Measurements from ENCODE around the gene QRICH1. TPM values are rescaled to one million over a fixed set of nuclear protein-coding genes. Genes with fewer than 3 reads are reported as not detected.

QRICH1 gene
- total RNA-seq, 1 experiment from 2014 or later, result 74.4 TPM

GRCh38 chr3:49035281-49035680, 58.6 kb downstream of the QRICH1 start:
- no peak for DNase-seq (ENCODE audit: low spot score)

GRCh38 chr3:49034650-49035049, 59.2 kb downstream of the QRICH1 start:
- no peak for DNase-seq (ENCODE audit: low spot score)

GRCh38 chr3:49032646-49033304, 61.1 kb downstream of the QRICH1 start:
- DNase-seq (ENCODE audit: low spot score), result no peak

GRCh38 chr3:49030321-49030720, 63.5 kb downstream of the QRICH1 start:
- DNase-seq (ENCODE audit: low spot score), result no peak

- DNase-seq (ENCODE audit: low spot score), result no peak
Measured at GRCh38 chr3:49029563-49029884, 64.3 kb downstream of the QRICH1 start.

GRCh38 chr3:49028673-49029562, 65.0 kb downstream of the QRICH1 start, which contains the start of gene IMPDH2:
IMPDH2 (minus strand) TSS chr3:49029398; CDS start chr3:49029350, 48 bp downstream.
- DNase-seq (ENCODE audit: low spot score), result peak; percentile 88

- no peak for DNase-seq (ENCODE audit: low spot score)
Measured at GRCh38 chr3:49028298-49028672, 65.6 kb downstream of the QRICH1 start.

GRCh38 chr3:49027634-49028033, 66.2 kb downstream of the QRICH1 start:
- DNase-seq (ENCODE audit: low spot score), result no peak

- DNase-seq (ENCODE audit: low spot score), result no peak
Measured at GRCh38 chr3:49026536-49026935, 67.3 kb downstream of the QRICH1 start.

- DNase-seq (ENCODE audit: low spot score), result no peak
Measured at GRCh38 chr3:49025793-49026520, 67.9 kb downstream of the QRICH1 start.

- DNase-seq (ENCODE audit: low spot score), result no peak
Measured at GRCh38 chr3:49025005-49025792, 68.7 kb downstream of the QRICH1 start.

GRCh38 chr3:49024449-49024848, 69.4 kb downstream of the QRICH1 start:
- no peak for DNase-seq (ENCODE audit: low spot score)

- no peak for DNase-seq (ENCODE audit: low spot score)
Measured at GRCh38 chr3:49023775-49024174, 70.1 kb downstream of the QRICH1 start.

GRCh38 chr3:49022688-49023171, 71.1 kb downstream of the QRICH1 start:
- peak; percentile 40 for DNase-seq (ENCODE audit: low spot score)

- DNase-seq (ENCODE audit: low spot score), result peak; percentile 90
Measured at GRCh38 chr3:49021813-49022687, 71.8 kb downstream of the QRICH1 start, which contains the start of gene NDUFAF3. NDUFAF3 (plus strand) TSS chr3:49022121; CDS start chr3:49022145, 24 bp downstream.

GRCh38 chr3:49021213-49021812, 72.6 kb downstream of the QRICH1 start:
- DNase-seq (ENCODE audit: low spot score), result peak; percentile 97

- peak; percentile 31 for DNase-seq (ENCODE audit: low spot score)
Measured at GRCh38 chr3:49020330-49021212, 73.3 kb downstream of the QRICH1 start.

- DNase-seq (ENCODE audit: low spot score), result peak; percentile 30
Measured at GRCh38 chr3:49019941-49020329, 73.9 kb downstream of the QRICH1 start.

- no peak for DNase-seq (ENCODE audit: low spot score)
Measured at GRCh38 chr3:49018707-49019006, 75.2 kb downstream of the QRICH1 start.
